CD4-positive, alpha-beta T cell (primary cell): ENCODE data around the gene CCDC190. TPM values are rescaled to one million over a fixed set of nuclear protein-coding genes. Genes with fewer than 3 reads are reported as not detected.

Experiments
- ATAC-seq: fragments of 200-7000 bp; cut with Tn5 transposase; one replicate; pipeline ENCODE4 v1.10.0; 2022; ENCODE audit warnings: mild to moderate bottlenecking; ENCODE audit not compliant: poor library complexity
- CTCF ChIA-PET: fragments of 350-600 bp; sonication (Branson Sonifier 250); formaldehyde crosslinking; loops from one replicate; lab custom pipeline; 2021; ENCODE audit warnings: antibody characterized with exemption, inconsistent platforms; lab: Charles Lee
- POLR2A ChIA-PET: fragments of 350-600 bp; sonication (Branson Sonifier 250); formaldehyde crosslinking; loops from one replicate; lab custom pipeline; 2021; ENCODE audit warnings: antibody characterized with exemption, inconsistent platforms; lab: Charles Lee
- DNase-seq, 14 experiments: peaks; one replicate each; pipeline ENCODE4 v3.0.0-alpha.2; 2013 to 2020; ENCODE audit warnings: mixed read lengths in 2 of 14
- H3K27ac ChIP-seq, 2 donors: one replicate each; pipeline versions ENCODE4 v1.5.1 to v1.7.0; 2013; ENCODE audit warnings: low read length in 2 of 2, low read depth in 1 of 2, mild to moderate bottlenecking in 1 of 2
- H3K27me3 ChIP-seq, 2 experiments: 1 replicate in 1 of 2; 2 replicates in 1 of 2; pipeline versions ENCODE4 v1.6.1 to v1.7.0; 2013; ENCODE audit warnings: low read length in 2 of 2, control low read depth in 1 of 2, mild to moderate bottlenecking in 1 of 2, moderate library complexity in 1 of 2; ENCODE audit not compliant: insufficient read depth in 2 of 2, control insufficient read depth in 1 of 2
- H3K36me3 ChIP-seq: one replicate; pipeline ENCODE4 v1.6.1; 2013; ENCODE audit warnings: low read length, control low read depth; ENCODE audit not compliant: insufficient read depth
- H3K4me1 ChIP-seq: one replicate; pipeline ENCODE4 v1.6.1; 2013; ENCODE audit warnings: low read length, control low read depth; ENCODE audit not compliant: insufficient read depth
- H3K4me3 ChIP-seq: one replicate; pipeline ENCODE4 v1.5.1; 2013; ENCODE audit warnings: mild to moderate bottlenecking, low read length, moderate library complexity
- H3K9me3 ChIP-seq, 2 experiments: 1 replicate in 1 of 2; 2 replicates in 1 of 2; pipeline versions ENCODE4 v1.6.1 to v1.7.0; 2013; ENCODE audit warnings: low read length in 2 of 2, mild to moderate bottlenecking in 2 of 2, control low read depth in 1 of 2, moderate library complexity in 1 of 2; ENCODE audit not compliant: control insufficient read depth in 1 of 2, insufficient read depth in 1 of 2
- H3K27ac Mint-ChIP-seq: one replicate; pipeline ENCODE4 v1.8.0; 2020; ENCODE audit warnings: mixed read lengths
- H3K27me3 Mint-ChIP-seq: one replicate; pipeline ENCODE4 v1.8.0; 2021; ENCODE audit warnings: mixed read lengths
- H3K36me3 Mint-ChIP-seq: one replicate; pipeline ENCODE4 v1.8.0; 2021; ENCODE audit warnings: low read depth, mixed read lengths
- H3K4me1 Mint-ChIP-seq: one replicate; pipeline ENCODE4 v1.8.0; 2021; ENCODE audit warnings: low read depth, mixed read lengths
- H3K4me3 Mint-ChIP-seq: one replicate; pipeline ENCODE4 v1.8.0; 2020; ENCODE audit warnings: mild to moderate bottlenecking, mixed read lengths
- H3K9me3 Mint-ChIP-seq: one replicate; pipeline ENCODE4 v1.8.0; 2020; ENCODE audit warnings: mixed read lengths
- intact Hi-C, 2 experiments: fragments of 100-400 bp; cut with DNase I in 1 of 2; cut with micrococcal nuclease in 1 of 2; formaldehyde crosslinking; loops; one replicate each; pipeline versions ENCODE4 v1.15.1 to v1.9.0; 2023 to 2025; cut with DNase I, micrococcal nuclease
- polyA plus RNA-seq, 2 donors: library from polyadenylated mRNA; unstranded; fragments of 120-200 nt; gene quantifications; one replicate each; pipeline ENCODE4 v1.2.1, GENCODE V29; 2013
- total RNA-seq, 174 experiments: library from RNA in 2 of 174; stranded (reverse) in 2 of 174; gene quantifications; one replicate each; pipeline ENCODE4 v1.2.3 and lab custom pipeline; 2021 to 2026
- TF ChIP-seq, protein P1 (sequence below): fragments of 200-600 bp; IDR thresholded peaks from one replicate; pipeline ENCODE4 v1.8.0; 2022; ENCODE audit warnings: antibody characterized with exemption, mild to moderate bottlenecking

CCDC190 gene
- not detected for total RNA-seq
- not detected for polyA plus RNA-seq (2013, experiment 1 of 2)
- 0.08 TPM for polyA plus RNA-seq (2013, experiment 2 of 2)
- 0 to 0.11 (median 0) reads per million in 172 experiments for total RNA-seq (lab: John Stamatoyannopoulos, UW)

DNA sequence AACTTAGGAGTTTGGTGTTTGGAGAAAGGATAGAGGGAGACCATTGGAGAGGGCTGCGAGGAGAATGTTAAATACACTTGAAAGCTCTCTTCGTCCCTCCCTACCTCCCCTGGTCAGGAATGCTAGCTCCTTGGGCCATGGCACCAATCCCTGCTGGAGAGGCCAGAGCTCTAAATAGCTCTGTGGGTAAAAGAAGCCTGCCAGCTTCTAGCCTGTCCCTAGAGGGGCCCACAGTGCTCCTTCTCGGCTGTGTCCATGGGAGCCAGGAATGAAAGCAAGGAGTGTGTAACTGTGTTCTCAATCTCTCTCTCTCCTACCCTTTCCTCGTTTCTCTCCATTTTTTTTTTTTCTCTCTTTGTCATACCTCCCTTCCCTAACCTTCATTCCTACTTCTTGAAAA lies at the start of gene CCDC190:
Gene CCDC190, minus strand, starts transcription at position 75 of the 400 bp plus-strand sequence. CDS start 1,529 bp downstream, outside the sequence.
- no peaks in the 10 kb centered on the region for H3K9me3 Mint-ChIP-seq

GRCh38 chr1:162910161-162910560 lies 49.2 kb upstream of the CCDC190 start:
- Mint-ChIP-seq H3K4me3 (no peak overlapping the region), H3K27ac (no peak overlapping the region), H3K4me1 (no peaks in the 10 kb centered on the region), H3K9me3 (peaks cover 4% of the 10 kb centered on the region), H3K36me3 (no peaks in the 10 kb centered on the region), H3K27me3 (peaks cover 8% of the 10 kb centered on the region)
- no peaks in the 10 kb centered on the region for H3K36me3 ChIP-seq
- H3K9me3 ChIP-seq: peaks cover 0 to 4% of the 10 kb centered on the region in 2 experiments
- no peaks in the 10 kb centered on the region for H3K4me1 ChIP-seq
- ChIA-PET CTCF (interaction anchor here (0.6 kb wide), 1 partner anchor 597 kb away, joined by 3 read pairs; no protein-coding TSS in a partner anchor), POLR2A (no interaction called here)
- H3K27ac ChIP-seq: no peak overlapping the region
- no peaks in the 10 kb centered on the region for H3K27me3 ChIP-seq
- ATAC-seq (no peak), DNase-seq (no peak)
- TF ChIP-seq, protein P1, sequence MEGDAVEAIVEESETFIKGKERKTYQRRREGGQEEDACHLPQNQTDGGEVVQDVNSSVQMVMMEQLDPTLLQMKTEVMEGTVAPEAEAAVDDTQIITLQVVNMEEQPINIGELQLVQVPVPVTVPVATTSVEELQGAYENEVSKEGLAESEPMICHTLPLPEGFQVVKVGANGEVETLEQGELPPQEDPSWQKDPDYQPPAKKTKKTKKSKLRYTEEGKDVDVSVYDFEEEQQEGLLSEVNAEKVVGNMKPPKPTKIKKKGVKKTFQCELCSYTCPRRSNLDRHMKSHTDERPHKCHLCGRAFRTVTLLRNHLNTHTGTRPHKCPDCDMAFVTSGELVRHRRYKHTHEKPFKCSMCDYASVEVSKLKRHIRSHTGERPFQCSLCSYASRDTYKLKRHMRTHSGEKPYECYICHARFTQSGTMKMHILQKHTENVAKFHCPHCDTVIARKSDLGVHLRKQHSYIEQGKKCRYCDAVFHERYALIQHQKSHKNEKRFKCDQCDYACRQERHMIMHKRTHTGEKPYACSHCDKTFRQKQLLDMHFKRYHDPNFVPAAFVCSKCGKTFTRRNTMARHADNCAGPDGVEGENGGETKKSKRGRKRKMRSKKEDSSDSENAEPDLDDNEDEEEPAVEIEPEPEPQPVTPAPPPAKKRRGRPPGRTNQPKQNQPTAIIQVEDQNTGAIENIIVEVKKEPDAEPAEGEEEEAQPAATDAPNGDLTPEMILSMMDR: no peak
- no peak overlapping the region for H3K4me3 ChIP-seq
- intact Hi-C loops: no loop called here

More for the DNA sequence above, at the start of gene CCDC190:
- Mint-ChIP-seq H3K36me3 (no peaks in the 10 kb centered on the region), H3K27me3 (peaks cover 23% of the 10 kb centered on the region), H3K4me1 (no peaks in the 10 kb centered on the region), H3K4me3 (no peak within 1 kb of the TSS), H3K27ac (no peak within 1 kb of the TSS)
- Histone ChIP-seq H3K27ac (no peak within 1 kb of the TSS), H3K9me3 (no peaks in the 10 kb centered on the region), H3K4me3 (no peak within 1 kb of the TSS), H3K36me3 (no peaks in the 10 kb centered on the region), H3K27me3 (peaks cover 0 to 12% of the 10 kb centered on the region in 2 experiments), H3K4me1 (no peaks in the 10 kb centered on the region)
- intact Hi-C loops: no loop called here
- TF ChIP-seq, protein P1: no peak
- POLR2A ChIA-PET: no interaction called here
- ATAC-seq (no peak), DNase-seq (no peak)
- CTCF ChIA-PET: no interaction called here

DNA sequence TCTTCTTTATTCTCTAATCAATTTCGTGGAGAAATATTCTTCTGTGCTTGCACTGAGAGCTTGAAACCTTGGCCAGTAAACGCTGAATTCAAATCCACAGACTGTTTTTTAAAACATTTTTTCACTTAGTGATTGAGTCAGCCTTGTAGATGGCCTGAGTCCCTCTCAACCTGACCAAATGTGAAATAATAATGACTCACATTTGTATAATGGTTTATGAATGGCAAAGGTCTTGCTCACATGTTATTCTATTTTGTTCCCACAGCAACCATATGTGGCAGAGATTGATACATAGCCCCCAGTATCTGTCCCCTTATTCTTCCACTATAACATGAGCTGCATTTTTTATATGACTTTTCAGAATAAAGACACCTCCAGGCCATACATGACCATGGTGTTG lies 47.8 kb upstream of the CCDC190 start:
- ChIA-PET POLR2A (no interaction called here), CTCF (no interaction called here)
- H3K9me3 ChIP-seq: peaks cover 0 to 4% of the 10 kb centered on the region in 2 experiments
- Mint-ChIP-seq H3K4me3 (no peak overlapping the region), H3K27ac (no peak overlapping the region), H3K9me3 (peaks cover 4% of the 10 kb centered on the region), H3K4me1 (no peaks in the 10 kb centered on the region), H3K27me3 (peaks cover 4% of the 10 kb centered on the region), H3K36me3 (no peaks in the 10 kb centered on the region)
- ATAC-seq (no peak), DNase-seq (no peak)
- no peaks in the 10 kb centered on the region for H3K27me3 ChIP-seq
- H3K27ac ChIP-seq: no peak overlapping the region
- no peaks in the 10 kb centered on the region for H3K36me3 ChIP-seq
- intact Hi-C loops: no loop called here
- TF ChIP-seq, protein P1: no peak
- H3K4me3 ChIP-seq: no peak overlapping the region
- no peaks in the 10 kb centered on the region for H3K4me1 ChIP-seq
